GM19099 (cell line): ENCODE measurements around the gene GID4.

Experiments used
- POLR2A ChIP-seq: IDR thresholded peaks from 3 replicates; pipeline ENCODE4 v1.6.1; 2011; ENCODE audit warnings: low read depth; ENCODE audit not compliant: insufficient read length; ENCODE audit errors: extremely low read depth

The GID4 gene

GRCh38 chr17:18038861-18039534 lies at the start of gene GID4, which contains the start of gene ATPAF2:
Gene GID4, plus strand, starts transcription at chr17:18039408. Its CDS starts 57 bp downstream, at chr17:18039465.
Gene ATPAF2, minus strand, starts transcription at chr17:18039168. Its CDS starts 155 bp downstream, at chr17:18039013.
- peak; percentile 77 for TF ChIP-seq POLR2A

GRCh38 chr17:17989618-17990017 lies 49.6 kb upstream of the GID4 start:
- no peak for TF ChIP-seq POLR2A

DNA sequence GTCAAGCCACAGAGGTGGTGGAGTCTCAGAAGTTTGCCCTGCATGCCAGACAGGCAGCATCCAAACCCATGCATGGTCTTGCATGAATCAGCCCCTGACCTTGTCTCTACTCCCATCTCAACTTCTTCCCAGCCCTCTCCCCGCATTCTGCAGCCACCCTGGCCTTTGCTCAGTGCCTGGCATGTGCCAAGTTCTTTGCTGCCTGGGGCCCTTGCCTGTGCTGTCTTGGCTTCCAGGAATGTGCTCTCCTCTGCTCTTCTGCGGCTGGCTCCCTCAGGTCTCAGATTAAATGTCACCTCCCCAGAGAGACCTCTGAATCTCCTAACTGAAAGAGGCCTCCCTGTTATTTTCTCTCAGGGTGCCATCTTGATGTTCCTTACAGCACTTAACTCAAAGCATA lies 48.9 kb upstream of the GID4 start:
- no peak for TF ChIP-seq POLR2A

DNA sequence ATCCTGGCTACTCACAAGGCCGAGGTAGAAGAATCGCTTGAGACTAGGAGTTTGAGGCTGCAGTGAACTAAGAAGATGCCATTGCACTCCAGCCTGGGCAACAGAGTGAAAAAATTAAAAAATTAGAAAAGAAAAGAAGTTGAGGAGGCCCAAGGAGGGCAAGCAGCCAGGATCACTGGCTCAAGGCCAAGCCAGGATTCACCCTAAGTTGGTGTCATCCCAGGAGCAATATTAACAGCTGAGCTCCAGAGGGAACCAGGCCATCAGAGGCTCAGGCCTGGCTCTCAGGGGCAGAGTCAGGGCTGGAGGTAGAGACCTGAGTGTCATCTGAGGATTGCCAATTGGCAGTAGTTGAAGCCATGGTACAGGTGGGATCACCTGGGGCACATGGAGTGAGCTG lies 45.8 kb upstream of the GID4 start:
- no peak for TF ChIP-seq POLR2A

- TF ChIP-seq POLR2A = no peak
Measured at GRCh38 chr17:17993852-17994251, 45.4 kb upstream of the GID4 start.

- TF ChIP-seq POLR2A = no peak
Measured at GRCh38 chr17:17994271-17995069, 44.7 kb upstream of the GID4 start.

- no peak for TF ChIP-seq POLR2A
Measured at GRCh38 chr17:17998934-17999333, 40.3 kb upstream of the GID4 start.

DNA sequence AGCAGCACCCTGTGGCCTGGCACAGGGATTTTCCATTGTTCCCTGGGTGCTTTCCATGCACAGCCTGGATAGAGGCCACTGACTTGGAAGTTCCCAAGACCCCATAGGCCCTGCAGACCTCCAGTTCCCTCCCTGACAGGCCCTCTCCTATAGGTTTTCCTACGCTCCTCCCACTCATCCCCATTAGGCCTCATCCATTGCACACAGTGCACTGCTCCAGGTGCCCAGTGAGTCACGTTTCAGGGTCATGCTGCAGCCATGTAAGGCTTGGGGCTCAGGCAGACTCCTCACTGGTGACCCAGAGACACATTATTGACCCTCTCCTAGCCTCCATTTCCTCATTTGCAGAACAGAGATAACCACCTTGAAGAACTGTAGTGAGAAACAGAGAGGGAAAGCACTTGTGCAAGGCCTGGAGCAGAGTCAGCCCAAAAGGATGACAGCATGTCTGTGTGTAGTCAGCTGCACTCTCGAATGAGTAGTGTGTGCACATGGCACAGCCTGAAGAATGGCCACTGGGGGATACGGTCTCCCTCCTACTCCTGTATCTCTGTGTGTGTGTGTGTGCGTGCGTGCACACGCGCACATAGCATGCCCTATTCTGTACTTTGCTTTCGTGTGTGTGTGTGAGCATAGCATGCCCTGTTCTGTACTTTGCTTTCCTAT lies 39.7 kb upstream of the GID4 start:
- no peak for TF ChIP-seq POLR2A

DNA sequence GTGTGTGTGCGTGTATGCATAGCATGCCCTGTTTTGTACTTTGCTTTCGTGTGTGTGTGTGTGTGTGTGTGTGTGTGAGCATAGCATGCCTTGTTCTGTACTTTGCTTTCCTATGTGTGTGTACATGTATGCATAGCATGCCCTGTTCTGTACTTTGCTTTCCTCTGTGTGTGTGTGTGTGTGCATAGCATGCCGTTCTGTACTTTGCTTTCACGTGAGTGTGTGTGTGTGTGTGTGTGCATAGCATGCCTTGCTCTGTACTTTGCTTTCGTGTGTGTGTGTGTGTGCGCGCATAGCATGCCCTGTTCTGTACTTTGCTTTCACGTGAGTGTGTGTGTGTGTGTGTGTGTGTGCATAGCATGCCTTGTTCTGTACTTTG lies 39.2 kb upstream of the GID4 start:
- no peak for TF ChIP-seq POLR2A

DNA sequence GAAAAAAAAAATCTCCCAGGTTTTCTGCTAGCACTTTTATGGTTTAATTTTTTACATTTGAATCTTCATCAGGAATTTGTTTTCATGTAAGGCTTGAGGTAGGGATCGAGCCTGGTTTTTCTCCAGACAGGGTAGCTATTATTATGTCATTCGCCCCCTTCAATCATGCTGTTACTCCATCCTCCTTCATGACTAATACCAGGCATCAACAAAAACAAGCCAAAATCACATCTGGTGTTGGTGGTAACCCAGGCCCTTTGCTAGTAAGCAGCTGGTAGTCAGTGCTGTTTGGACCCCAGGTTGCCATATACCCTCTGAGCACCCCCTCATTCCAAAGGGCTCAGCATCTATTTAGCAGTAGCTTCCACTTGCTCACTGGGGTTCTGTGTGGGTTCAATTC lies 37.0 kb upstream of the GID4 start:
- TF ChIP-seq POLR2A = no peak

- TF ChIP-seq POLR2A = no peak
Measured at GRCh38 chr17:18004345-18004744, 34.9 kb upstream of the GID4 start.

- no peak for TF ChIP-seq POLR2A
Measured at GRCh38 chr17:18004884-18005305, 34.3 kb upstream of the GID4 start.

DNA sequence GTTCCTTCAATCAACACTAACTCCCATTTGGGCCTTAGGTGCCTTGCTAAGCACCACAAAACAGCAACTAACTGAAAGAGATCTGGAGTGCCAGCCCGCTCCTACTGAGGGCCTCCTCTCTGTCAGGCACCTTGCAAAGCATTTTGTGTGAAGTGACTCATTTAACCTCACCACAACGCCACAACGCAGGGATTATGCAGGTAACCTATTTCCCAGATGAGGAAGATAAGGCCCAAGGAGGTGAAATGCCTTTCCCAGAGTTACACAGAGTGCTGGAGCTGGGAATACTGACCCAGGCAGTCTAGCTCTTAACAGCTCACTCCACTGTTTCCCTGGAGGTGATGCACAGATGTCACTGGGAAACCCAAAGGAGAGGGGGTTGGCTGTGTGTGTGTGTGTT lies 33.7 kb upstream of the GID4 start:
- TF ChIP-seq POLR2A = no peak

GRCh38 chr17:18006495-18007239 lies 32.5 kb upstream of the GID4 start:
- no peak for TF ChIP-seq POLR2A

DNA sequence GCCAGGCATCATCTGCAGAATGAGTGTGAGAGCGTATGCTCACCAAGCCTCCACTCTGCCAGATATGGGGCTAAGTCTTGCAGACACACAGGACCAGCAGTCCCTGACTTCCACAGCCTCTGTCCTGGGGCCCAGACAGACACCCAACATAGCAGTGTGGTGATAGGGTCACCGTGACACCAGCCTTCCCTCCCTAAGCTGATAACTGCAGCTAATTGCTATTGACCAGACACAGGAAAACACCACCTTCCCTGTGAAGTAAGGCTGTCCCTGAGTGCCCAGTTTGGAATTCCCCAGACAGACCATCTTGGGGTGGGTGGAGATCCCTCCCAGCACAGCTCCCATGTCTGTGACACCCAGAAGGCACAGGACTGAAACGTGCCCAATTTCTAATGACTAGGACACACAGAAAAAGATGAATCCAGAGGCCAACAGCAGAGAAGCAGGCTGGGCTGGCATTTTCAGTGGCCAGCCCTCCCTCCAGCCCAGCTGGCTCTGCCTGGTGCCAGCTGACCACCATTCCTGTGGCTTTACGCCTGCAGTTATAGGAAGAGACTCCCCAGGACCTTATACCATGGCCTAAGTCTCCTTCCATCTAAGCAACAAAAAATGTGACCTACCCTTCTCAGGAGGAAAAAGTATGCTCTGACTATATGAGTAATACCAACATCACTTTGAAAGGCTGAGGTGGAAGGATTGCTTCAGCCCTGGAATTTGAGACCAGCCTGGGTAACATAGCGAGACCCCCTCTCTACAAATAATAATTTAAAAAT lies 30.5 kb upstream of the GID4 start:
- no peak for TF ChIP-seq POLR2A
